Tibial artery (tissue), 4 donors: Measurements from ENCODE around the gene NAPSA.
A peak's percentile ranks its signal among the peaks of the same experiment; 100 is the strongest.

Experiments
- DNase-seq, 2 donors: peaks; one replicate each; pipeline ENCODE4 v3.0.0-alpha.2; 2019
- H3K27ac ChIP-seq, 2 donors: fragments of 200-600 bp; sonication (generic) in 1 of 2; 1 replicate in 1 of 2; 2 replicates in 1 of 2; pipeline ENCODE4 v1.5.1; 2018 to 2019; ENCODE audit warnings: mild to moderate bottlenecking in 1 of 2
- H3K27me3 ChIP-seq, 2 donors: fragments of 200-600 bp; sonication (generic) in 1 of 2; one replicate each; pipeline versions ENCODE4 v1.5.1 to v1.6.0; 2016 to 2019
- H3K36me3 ChIP-seq, 3 donors: fragments of 200-600 bp; sonication (generic) in 2 of 3; one replicate each; pipeline ENCODE4 v1.5.1; 2016 to 2019; ENCODE audit warnings: mild to moderate bottlenecking in 2 of 3
- H3K4me1 ChIP-seq, 4 donors: fragments of 200-600 bp; sonication (generic) in 2 of 4; 1 replicate in 3 of 4; 2 replicates in 1 of 4; pipeline ENCODE4 v1.5.1; 2016 to 2019
- H3K4me3 ChIP-seq, 2 donors: fragments of 200-600 bp; sonication (generic) in 1 of 2; 1 replicate in 1 of 2; 2 replicates in 1 of 2; pipeline ENCODE4 v1.5.1; 2018 to 2019; ENCODE audit warnings: mild to moderate bottlenecking in 2 of 2
- H3K9me3 ChIP-seq, 3 donors: fragments of 200-600 bp; sonication (generic) in 1 of 3; one replicate each; pipeline ENCODE4 v1.5.1; 2016 to 2019
- intact Hi-C: fragments of 100-400 bp; cut with DNase I; formaldehyde crosslinking; loops from one replicate; pipeline ENCODE4 v1.15.0; 2023; ENCODE audit warnings: low total_unique reads
- TF ChIP-seq, protein P1 (sequence below), 2 experiments: fragments of 200-600 bp in 1 of 2; fragments of 450-650 bp in 1 of 2; IDR thresholded peaks; one replicate each; pipeline ENCODE4 v1.5.1; 2017 to 2019; ENCODE audit warnings: antibody characterized with exemption in 2 of 2, mild to moderate bottlenecking in 1 of 2, moderate library complexity in 1 of 2

Gene NAPSA

DNA sequence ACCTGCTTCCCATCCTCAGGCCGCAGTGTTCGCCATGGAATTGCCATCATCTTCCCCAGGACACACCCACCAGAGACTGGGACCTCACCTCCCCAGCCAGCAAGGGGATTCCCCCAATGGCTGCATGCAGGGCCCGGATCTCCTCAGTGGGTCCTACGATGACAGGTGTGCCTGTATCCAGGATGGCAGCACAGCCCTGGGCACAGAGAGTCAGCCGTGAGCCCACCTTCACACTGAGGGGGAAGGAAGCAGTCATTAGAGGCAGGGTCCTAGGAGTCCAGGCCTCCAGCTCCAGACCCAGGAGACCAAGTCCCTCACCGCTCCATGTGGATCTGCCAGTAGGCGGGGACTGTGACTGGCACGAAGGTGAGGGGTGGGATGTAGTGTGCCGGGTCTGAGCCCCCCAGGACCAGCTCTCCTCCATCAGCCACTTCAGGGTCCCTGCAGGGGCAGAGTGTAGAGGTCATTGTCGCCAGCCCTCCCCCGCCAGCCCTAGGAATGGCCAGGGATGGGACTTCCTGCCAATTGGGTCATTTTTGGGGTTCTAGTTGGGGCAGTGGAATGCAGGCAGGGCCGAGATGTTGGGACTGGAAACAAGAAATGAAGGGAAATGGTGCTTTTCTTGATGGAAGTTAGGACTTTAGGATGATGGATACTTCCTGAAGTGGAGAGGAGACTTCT, 30.6 kb downstream of the NAPSA start:
- peaks cover 0 to 27% (median 21%) of the 10 kb centered on the region in 4 donors for H3K4me1 ChIP-seq
- intact Hi-C loops, result no loop called here
- peaks cover 7 to 54% of the 10 kb centered on the region in 2 donors for H3K27me3 ChIP-seq
- TF ChIP-seq, protein P1, sequence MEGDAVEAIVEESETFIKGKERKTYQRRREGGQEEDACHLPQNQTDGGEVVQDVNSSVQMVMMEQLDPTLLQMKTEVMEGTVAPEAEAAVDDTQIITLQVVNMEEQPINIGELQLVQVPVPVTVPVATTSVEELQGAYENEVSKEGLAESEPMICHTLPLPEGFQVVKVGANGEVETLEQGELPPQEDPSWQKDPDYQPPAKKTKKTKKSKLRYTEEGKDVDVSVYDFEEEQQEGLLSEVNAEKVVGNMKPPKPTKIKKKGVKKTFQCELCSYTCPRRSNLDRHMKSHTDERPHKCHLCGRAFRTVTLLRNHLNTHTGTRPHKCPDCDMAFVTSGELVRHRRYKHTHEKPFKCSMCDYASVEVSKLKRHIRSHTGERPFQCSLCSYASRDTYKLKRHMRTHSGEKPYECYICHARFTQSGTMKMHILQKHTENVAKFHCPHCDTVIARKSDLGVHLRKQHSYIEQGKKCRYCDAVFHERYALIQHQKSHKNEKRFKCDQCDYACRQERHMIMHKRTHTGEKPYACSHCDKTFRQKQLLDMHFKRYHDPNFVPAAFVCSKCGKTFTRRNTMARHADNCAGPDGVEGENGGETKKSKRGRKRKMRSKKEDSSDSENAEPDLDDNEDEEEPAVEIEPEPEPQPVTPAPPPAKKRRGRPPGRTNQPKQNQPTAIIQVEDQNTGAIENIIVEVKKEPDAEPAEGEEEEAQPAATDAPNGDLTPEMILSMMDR (IDR thresholded peaks at IDR 0.05), result no peak
- H3K36me3 ChIP-seq, result no peaks in the 10 kb centered on the region
- no peak overlapping the region for H3K4me3 ChIP-seq
- DNase-seq, result no peak
- H3K9me3 ChIP-seq, result no peaks in the 10 kb centered on the region
- H3K27ac ChIP-seq, result no peak overlapping the region

DNA sequence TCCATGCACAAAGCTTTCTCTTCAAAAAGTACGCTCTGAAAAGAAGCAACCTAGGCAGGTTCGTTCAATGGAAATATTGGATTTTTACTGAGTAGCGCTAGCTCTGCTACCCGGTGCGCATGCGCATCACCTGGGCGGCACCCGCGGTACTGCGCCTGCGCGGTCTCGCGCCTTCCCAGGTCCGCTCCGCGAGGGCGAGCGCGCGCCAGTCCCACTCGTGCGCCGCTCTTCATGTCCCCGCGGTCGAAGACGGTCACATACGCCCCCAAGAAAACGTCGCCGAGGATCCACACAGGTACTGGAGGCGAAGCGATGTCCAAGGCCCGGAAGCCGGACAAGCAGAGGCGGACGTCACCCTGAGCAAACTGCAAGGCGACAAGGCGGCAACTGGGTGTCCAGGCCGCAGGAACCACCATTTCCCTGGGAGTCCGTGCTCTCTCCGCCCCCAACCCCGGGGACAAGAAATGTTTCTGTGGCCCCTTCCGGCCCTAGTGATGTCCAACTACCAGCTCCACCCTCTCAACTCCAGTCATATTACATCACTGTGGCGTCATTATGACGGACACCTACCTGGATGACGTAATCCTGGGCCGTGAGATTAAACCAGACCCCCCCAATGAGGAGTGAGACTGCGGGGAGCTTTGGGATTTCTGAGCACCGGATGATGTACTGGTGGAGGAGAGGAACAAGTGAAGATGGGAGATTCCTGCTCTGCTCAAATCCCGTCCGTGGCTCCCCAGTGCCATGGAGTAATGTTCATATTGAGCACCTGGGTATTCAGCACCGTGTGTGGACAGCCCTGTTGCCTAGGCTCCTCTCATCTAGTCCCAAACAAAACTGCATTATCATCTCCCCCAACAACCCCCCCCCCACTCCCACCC, 31.5 kb downstream of the NAPSA start:
- DNase-seq, result peak in 1 of 2 donors; percentile 33

DNA sequence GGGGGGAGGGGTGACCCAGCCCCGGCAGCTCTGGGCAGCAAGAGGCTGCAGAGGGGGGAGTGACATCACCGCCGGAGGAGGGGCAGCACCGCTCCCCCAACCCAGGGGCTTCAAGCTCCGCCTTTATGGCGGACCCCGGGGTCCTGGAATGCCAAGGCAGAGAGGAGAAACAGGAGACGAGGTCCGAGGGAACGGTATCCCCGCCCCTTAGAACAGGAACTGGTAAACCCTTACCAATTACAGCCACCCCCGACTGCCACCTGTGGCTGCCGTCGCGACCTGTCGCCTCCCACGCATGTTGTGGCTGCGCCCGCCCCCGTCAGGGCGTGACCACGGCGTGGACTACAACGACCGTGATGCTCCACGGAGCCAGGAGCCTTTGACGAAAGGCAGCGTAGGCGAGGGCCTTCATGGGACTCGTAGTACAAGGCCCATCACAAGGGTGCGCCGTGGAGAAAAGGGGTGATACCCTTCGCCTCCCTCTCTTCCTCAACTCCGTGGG, 32.2 kb downstream of the NAPSA start:
- Histone ChIP-seq H3K27me3 (peaks cover 7 to 67% of the 10 kb centered on the region in 2 donors), H3K4me3 (peak overlapping the region; percentile 30 to 54), H3K27ac (no peak overlapping the region), H3K4me1 (peaks cover 0 to 37% (median 27%) of the 10 kb centered on the region in 4 donors), H3K36me3 (no peaks in the 10 kb centered on the region), H3K9me3 (no peaks in the 10 kb centered on the region)
- peak; percentile 73 to 84 for DNase-seq
- TF ChIP-seq, protein P1 (IDR thresholded peaks at IDR 0.05), result no peak
- intact Hi-C loops, result no loop called here

More for the DNA sequence above, 31.5 kb downstream of the NAPSA start:
- peak overlapping the region in 1 of 2 donors; percentile 43 for H3K27ac ChIP-seq
- no peaks in the 10 kb centered on the region for H3K9me3 ChIP-seq
- peaks cover 0 to 36% (median 25%) of the 10 kb centered on the region in 4 donors for H3K4me1 ChIP-seq
- no peaks in the 10 kb centered on the region for H3K36me3 ChIP-seq
- H3K4me3 ChIP-seq, result peak overlapping the region; percentile 30 to 54
- intact Hi-C loops, result no loop called here
- TF ChIP-seq, protein P1 (IDR thresholded peaks at IDR 0.05), result no peak
- H3K27me3 ChIP-seq, result peaks cover 7 to 63% of the 10 kb centered on the region in 2 donors

DNA sequence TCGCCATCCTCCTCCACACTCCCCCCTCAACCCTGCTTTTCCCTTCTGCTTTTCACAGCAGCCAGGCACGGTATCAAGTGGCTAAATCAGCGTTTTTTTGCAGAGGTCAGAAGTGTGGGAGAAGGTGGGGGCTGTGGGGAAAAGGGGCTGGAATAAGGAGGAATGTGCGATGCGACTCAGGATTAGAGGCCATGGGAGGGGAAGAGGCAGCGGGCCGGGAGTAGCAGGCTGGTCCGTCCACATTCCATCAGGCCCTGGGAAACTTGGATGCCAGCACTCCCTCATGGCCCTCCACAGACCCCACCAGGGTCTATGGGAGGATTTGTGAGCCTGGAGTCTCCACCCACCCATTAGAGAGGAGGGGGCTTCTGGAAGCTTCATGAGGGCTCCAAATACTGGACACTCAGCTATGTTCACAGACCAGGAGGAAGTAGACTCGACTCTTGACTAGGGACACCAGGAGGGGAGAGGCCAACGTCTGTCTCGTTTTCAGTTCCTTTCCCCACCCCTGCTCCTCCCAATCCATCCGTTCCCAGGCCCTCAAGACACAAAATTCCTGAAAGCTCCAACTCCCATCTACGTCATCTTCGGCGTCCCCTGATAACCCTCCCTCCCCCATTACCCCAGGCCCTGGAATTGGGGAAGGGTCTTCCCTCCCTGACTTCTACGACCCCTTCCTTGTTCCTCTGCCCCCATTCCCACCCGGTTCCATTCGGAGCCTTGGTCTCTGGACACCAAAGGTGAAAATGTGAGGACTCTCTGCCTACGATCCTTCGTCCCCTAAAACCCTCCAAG, 33.0 kb downstream of the NAPSA start:
- DNase-seq, result no peak
- H3K4me3 ChIP-seq, result peak overlapping the region; percentile 30 to 54
- H3K27ac ChIP-seq, result no peak overlapping the region
- no peaks in the 10 kb centered on the region for H3K36me3 ChIP-seq
- intact Hi-C loops, result no loop called here
- H3K27me3 ChIP-seq, result peaks cover 7 to 75% of the 10 kb centered on the region in 2 donors
- no peaks in the 10 kb centered on the region for H3K9me3 ChIP-seq
- TF ChIP-seq, protein P1 (IDR thresholded peaks at IDR 0.05), result no peak
- peaks cover 0 to 37% (median 27%) of the 10 kb centered on the region in 4 donors for H3K4me1 ChIP-seq

DNA sequence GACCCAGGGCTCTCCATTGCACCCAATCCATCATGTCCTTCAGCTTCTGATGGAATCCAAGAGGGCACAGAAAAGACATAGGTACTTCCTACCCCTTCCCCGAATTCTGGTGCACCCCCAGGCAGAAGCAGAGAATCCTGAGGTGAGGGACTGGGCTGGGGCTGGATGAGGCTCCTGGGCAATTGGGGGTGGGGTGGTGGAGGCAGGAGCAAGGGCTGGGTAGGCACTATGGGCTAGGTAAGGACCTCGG, 33.5 kb downstream of the NAPSA start:
- DNase-seq, result no peak
- Histone ChIP-seq H3K9me3 (no peaks in the 10 kb centered on the region), H3K36me3 (no peaks in the 10 kb centered on the region), H3K4me1 (peaks cover 0 to 37% (median 27%) of the 10 kb centered on the region in 4 donors), H3K4me3 (no peak overlapping the region), H3K27ac (no peak overlapping the region), H3K27me3 (peaks cover 7 to 80% of the 10 kb centered on the region in 2 donors)
- TF ChIP-seq, protein P1 (IDR thresholded peaks at IDR 0.05), result no peak
- intact Hi-C loops, result no loop called here
